MM.1S (cell line): ENCODE data around the gene ZNF763.

Experiments used
- DNase-seq: peaks from one replicate; pipeline ENCODE4 v3.0.0-alpha.2; 2015
- H2AFZ ChIP-seq: fragments of 300-600 bp; sonication (generic); 2 replicates; pipeline ENCODE4 v1.6.0; 2016; ENCODE audit warnings: antibody characterized with exemption, low read length
- H3F3A ChIP-seq: fragments of 300-600 bp; sonication (generic); 2 replicates; pipeline ENCODE4 v1.6.1; 2016; ENCODE audit warnings: mild to moderate bottlenecking, antibody characterized with exemption, low read length, moderate library complexity, mixed read lengths; ENCODE audit not compliant: insufficient read depth
- H3K27ac ChIP-seq: fragments of 300-600 bp; sonication (generic); 2 replicates; pipeline ENCODE4 v1.5.1; 2016; ENCODE audit warnings: mild to moderate bottlenecking, low read length
- H3K27me3 ChIP-seq: fragments of 300-600 bp; sonication (generic); replicated peaks from 2 replicates; pipeline ENCODE4 v1.6.0; 2016; ENCODE audit warnings: low read length; ENCODE audit not compliant: insufficient read depth
- H3K36me3 ChIP-seq: fragments of 300-600 bp; sonication (generic); replicated peaks from 2 replicates; pipeline ENCODE4 v1.6.1; 2016; ENCODE audit warnings: mild to moderate bottlenecking, low read length, mixed read lengths; ENCODE audit not compliant: insufficient read depth
- H3K4me1 ChIP-seq: fragments of 300-600 bp; sonication (generic); 2 replicates; pipeline ENCODE4 v1.6.1; 2016; ENCODE audit warnings: low read length, mixed read lengths
- H3K4me2 ChIP-seq: fragments of 300-600 bp; sonication (generic); 2 replicates; pipeline ENCODE4 v1.6.0; 2016; ENCODE audit warnings: low read depth, low read length
- H3K4me3 ChIP-seq: fragments of 300-600 bp; sonication (generic); 2 replicates; pipeline ENCODE4 v1.5.1; 2016; ENCODE audit warnings: low read length, mixed read lengths
- H3K79me2 ChIP-seq: fragments of 300-600 bp; sonication (generic); 2 replicates; pipeline ENCODE4 v1.6.1; 2016; ENCODE audit warnings: mixed run types, low read length, mixed read lengths
- H3K9ac ChIP-seq: fragments of 300-600 bp; sonication (generic); 2 replicates; pipeline ENCODE4 v1.6.1; 2016; ENCODE audit warnings: low read length, mixed read lengths
- H3K9me2 ChIP-seq: fragments of 300-600 bp; sonication (generic); replicated peaks from 2 replicates; pipeline ENCODE4 v1.6.1; 2016; ENCODE audit warnings: mild to moderate bottlenecking, low read length, mixed read lengths; ENCODE audit not compliant: insufficient read depth
- H3K9me3 ChIP-seq: fragments of 300-600 bp; sonication (generic); replicated peaks from 2 replicates; pipeline ENCODE4 v1.6.1; 2016; ENCODE audit warnings: mild to moderate bottlenecking, low read length, mixed read lengths; ENCODE audit not compliant: insufficient read depth
- H4K20me1 ChIP-seq: fragments of 300-600 bp; sonication (generic); 2 replicates; pipeline ENCODE4 v1.6.1; 2016; ENCODE audit warnings: mild to moderate bottlenecking, low read length, moderate library complexity, mixed read lengths; ENCODE audit not compliant: insufficient read depth
- EZH2 ChIP-seq: fragments of 300-600 bp; sonication (generic); optimal IDR thresholded peaks from 2 replicates; pipeline ENCODE3; 2017; ENCODE audit warnings: low read depth, mild to moderate bottlenecking, antibody characterized with exemption, low read length, mixed read lengths
- EZH2phosphoT487 ChIP-seq: fragments of 300-600 bp; sonication (generic); IDR thresholded peaks from 2 replicates; pipeline ENCODE4 v1.6.1; 2018; ENCODE audit warnings: antibody characterized with exemption, low read length
- TF ChIP-seq, protein P1 (sequence below): fragments of 300-600 bp; sonication (generic); IDR thresholded peaks from 2 replicates; pipeline ENCODE4 v1.5.1; 2016; ENCODE audit warnings: antibody characterized with exemption, low read length, mixed read lengths

The ZNF763 gene

DNA sequence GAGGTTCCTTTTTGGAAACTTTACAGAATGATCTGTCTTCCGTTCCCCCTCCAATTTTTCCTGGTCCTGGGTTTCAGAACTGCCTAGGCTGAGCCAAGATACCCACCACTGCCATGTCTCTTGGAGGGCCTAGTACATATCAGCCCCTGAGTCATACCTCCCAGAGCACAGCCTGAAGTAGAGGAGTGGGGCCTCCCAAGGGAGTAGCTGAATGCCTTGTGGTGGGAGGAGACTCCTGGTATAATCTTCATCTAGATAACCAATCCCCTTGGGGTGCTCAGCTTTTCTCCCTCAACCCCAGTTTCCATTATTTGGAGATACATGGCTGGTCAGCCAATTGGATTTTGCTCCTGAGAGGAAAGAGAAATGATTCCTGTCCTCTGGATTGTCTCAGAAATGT, 30.3 kb downstream of the ZNF763 start:
- H3K27ac ChIP-seq = no peak overlapping the region
- H3K4me2 ChIP-seq = no peak overlapping the region
- H2AFZ ChIP-seq = no peak overlapping the region
- no peaks in the 10 kb centered on the region for H3F3A ChIP-seq
- TF ChIP-seq, protein P1, sequence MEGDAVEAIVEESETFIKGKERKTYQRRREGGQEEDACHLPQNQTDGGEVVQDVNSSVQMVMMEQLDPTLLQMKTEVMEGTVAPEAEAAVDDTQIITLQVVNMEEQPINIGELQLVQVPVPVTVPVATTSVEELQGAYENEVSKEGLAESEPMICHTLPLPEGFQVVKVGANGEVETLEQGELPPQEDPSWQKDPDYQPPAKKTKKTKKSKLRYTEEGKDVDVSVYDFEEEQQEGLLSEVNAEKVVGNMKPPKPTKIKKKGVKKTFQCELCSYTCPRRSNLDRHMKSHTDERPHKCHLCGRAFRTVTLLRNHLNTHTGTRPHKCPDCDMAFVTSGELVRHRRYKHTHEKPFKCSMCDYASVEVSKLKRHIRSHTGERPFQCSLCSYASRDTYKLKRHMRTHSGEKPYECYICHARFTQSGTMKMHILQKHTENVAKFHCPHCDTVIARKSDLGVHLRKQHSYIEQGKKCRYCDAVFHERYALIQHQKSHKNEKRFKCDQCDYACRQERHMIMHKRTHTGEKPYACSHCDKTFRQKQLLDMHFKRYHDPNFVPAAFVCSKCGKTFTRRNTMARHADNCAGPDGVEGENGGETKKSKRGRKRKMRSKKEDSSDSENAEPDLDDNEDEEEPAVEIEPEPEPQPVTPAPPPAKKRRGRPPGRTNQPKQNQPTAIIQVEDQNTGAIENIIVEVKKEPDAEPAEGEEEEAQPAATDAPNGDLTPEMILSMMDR = no peak
- TF ChIP-seq EZH2 (no peak), EZH2phosphoT487 (no peak)
- no peaks in the 10 kb centered on the region; the same call in 1 of the 2 replicates for H3K36me3 ChIP-seq
- no peaks in the 10 kb centered on the region for H3K9me2 ChIP-seq
- no peak for DNase-seq
- H4K20me1 ChIP-seq = no peaks in the 10 kb centered on the region
- no peak overlapping the region for H3K4me3 ChIP-seq
- no peak overlapping the region for H3K9ac ChIP-seq
- H3K9me3 ChIP-seq = no peaks in the 10 kb centered on the region
- no peaks in the 10 kb centered on the region for H3K27me3 ChIP-seq
- no peaks in the 10 kb centered on the region for H3K4me1 ChIP-seq
- H3K79me2 ChIP-seq = peaks cover 25% of the 10 kb centered on the region

- no peak for TF ChIP-seq EZH2
- Histone ChIP-seq H3K4me1 (no peaks in the 10 kb centered on the region), H3K9me3 (no peaks in the 10 kb centered on the region), H3K27ac (no peak overlapping the region), H3K4me3 (no peak overlapping the region), H2AFZ (no peak overlapping the region), H3K27me3 (no peaks in the 10 kb centered on the region), H4K20me1 (no peaks in the 10 kb centered on the region), H3F3A (no peaks in the 10 kb centered on the region), H3K9me2 (no peaks in the 10 kb centered on the region), H3K4me2 (no peak overlapping the region), H3K79me2 (peaks cover 10% of the 10 kb centered on the region; the same call in 1 of the 2 replicates), H3K36me3 (no peaks in the 10 kb centered on the region; the same call in 1 of the 2 replicates), H3K9ac (no peak overlapping the region)
- DNase-seq = no peak
These were observed 35.5 kb downstream of the ZNF763 start for GRCh38 chr19:12000152-12000981.

- no peaks in the 10 kb centered on the region for H3K27me3 ChIP-seq
- H3K79me2 ChIP-seq = no peaks in the 10 kb centered on the region
- H3K4me2 ChIP-seq = no peak overlapping the region
- no peak for DNase-seq
- no peak overlapping the region for H3K9ac ChIP-seq
- TF ChIP-seq EZH2 = no peak
- no peak for TF ChIP-seq EZH2phosphoT487
- TF ChIP-seq, protein P1 = no peak
- H3K4me1 ChIP-seq = no peaks in the 10 kb centered on the region
- H3F3A ChIP-seq = no peaks in the 10 kb centered on the region
- no peak overlapping the region for H3K27ac ChIP-seq
- H3K4me3 ChIP-seq = no peak overlapping the region
- no peaks in the 10 kb centered on the region for H4K20me1 ChIP-seq
- H2AFZ ChIP-seq = no peak overlapping the region
- H3K9me3 ChIP-seq = peaks cover 5% of the 10 kb centered on the region; the same call in 1 of the 2 replicates
- no peaks in the 10 kb centered on the region for H3K36me3 ChIP-seq
- no peaks in the 10 kb centered on the region for H3K9me2 ChIP-seq
These were observed 50.3 kb downstream of the ZNF763 start for GRCh38 chr19:12015015-12015752.
